GM12878 (cell line): Measurements from ENCODE around the gene PRKRA. TPM values are rescaled to one million over a fixed set of nuclear protein-coding genes. Genes with fewer than 3 reads are reported as not detected.

Experiments
- BCL3 ChIP-seq: IDR thresholded peaks from 2 replicates; pipeline ENCODE4 v1.6.1; 2011; ENCODE audit warnings: borderline replicate concordance, low read depth, mild to moderate bottlenecking, moderate library complexity, low read length; ENCODE audit not compliant: insufficient read depth, poor library complexity, severe bottlenecking
- CEBPB ChIP-seq, 2 experiments: fragments of 150-350 bp in 1 of 2; IDR thresholded peaks; 2 replicates each; pipeline ENCODE4 v1.6.1; 2012 to 2014; ENCODE audit warnings: low read depth in 2 of 2, low read length in 2 of 2, borderline replicate concordance in 1 of 2, inconsistent platforms in 1 of 2
- CREM ChIP-seq: IDR thresholded peaks from 2 replicates; pipeline ENCODE4 v1.6.1; 2014; ENCODE audit warnings: antibody characterized with exemption, low read depth
- EED ChIP-seq: sonication (generic); IDR thresholded peaks from 2 replicates; pipeline ENCODE4 v1.6.1; 2016; ENCODE audit warnings: antibody characterized with exemption, low read depth
- IKZF2 ChIP-seq, 2 experiments: fragments of 450-650 bp; IDR thresholded peaks; 2 replicates each; pipeline ENCODE4 v1.6.1; 2017; ENCODE audit warnings: mild to moderate bottlenecking in 2 of 2, moderate library complexity in 2 of 2
- JUND ChIP-seq: IDR thresholded peaks from 2 replicates; pipeline ENCODE4 v1.6.1; 2012; ENCODE audit warnings: low read depth, mild to moderate bottlenecking, low read length, improper control_type of control experiment, moderate library complexity
- MEF2A ChIP-seq: IDR thresholded peaks from 2 replicates; pipeline ENCODE4 v1.6.1; 2011; ENCODE audit warnings: low read depth, mild to moderate bottlenecking, low read length, moderate library complexity; ENCODE audit not compliant: insufficient read depth
- MLLT1 ChIP-seq: fragments of 450-650 bp; IDR thresholded peaks from 2 replicates; pipeline ENCODE4 v1.6.1; 2016; ENCODE audit warnings: mild to moderate bottlenecking
- MTA3 ChIP-seq: IDR thresholded peaks from 2 replicates; pipeline ENCODE4 v1.6.1; 2012; ENCODE audit warnings: low read length, inconsistent platforms, borderline replicate concordance
- NFIC ChIP-seq: IDR thresholded peaks from 2 replicates; pipeline ENCODE4 v1.6.1; 2012; ENCODE audit warnings: low read depth, mild to moderate bottlenecking, inconsistent platforms, low read length, moderate library complexity
- RBBP5 ChIP-seq: fragments of 200-600 bp; sonication (generic); conservative IDR thresholded peaks from 2 replicates; pipeline ENCODE4 v1.6.1; 2016
- RFX5 ChIP-seq: IDR thresholded peaks from 2 replicates; pipeline ENCODE4 v1.6.1; 2011; ENCODE audit warnings: low read depth, low read length, improper control_type of control experiment
- SUZ12 ChIP-seq: fragments of 200-600 bp; sonication (generic); IDR thresholded peaks from one replicate; pipeline ENCODE4 v1.6.1; 2018; ENCODE audit warnings: antibody characterized with exemption, mild to moderate bottlenecking; ENCODE audit not compliant: unreplicated experiment
- TCF3 ChIP-seq: IDR thresholded peaks from 2 replicates; pipeline ENCODE4 v1.6.1; 2012; ENCODE audit warnings: low read depth, mild to moderate bottlenecking, low read length, borderline replicate concordance; ENCODE audit not compliant: insufficient read depth
- ZBED1 ChIP-seq: IDR thresholded peaks from 2 replicates; pipeline ENCODE4 v1.6.1; 2016; ENCODE audit warnings: borderline replicate concordance
- polyA plus RNA-seq, 11 experiments: library from polyadenylated mRNA; depleted of rRNA in 4 of 11; unstranded in 6 of 11; stranded (reverse) in 5 of 11; fragments of >200 nt; fragmentation: Nextera tagmentation in 4 of 11; fragmentation: Illumina TruSeq in 1 of 11; extraction: Ambion mirVana in 4 of 11; extraction: Trizol in 1 of 11; gene quantifications; 1 replicate in 1 of 11; 2 replicates in 10 of 11; pipeline versions ENCODE4 v1.2.1 to v1.2.3, GENCODE V29; 2011 to 2016; ENCODE audit warnings: inconsistent platforms in 2 of 11, missing spikeins in 2 of 11, low read depth in 1 of 11
- total RNA-seq, 4 experiments: library from RNA; depleted of rRNA in 3 of 4; stranded (reverse); fragments of >200 nt in 3 of 4; fragmentation: Illumina TruSeq in 1 of 4; extraction: Trizol in 1 of 4; gene quantifications; 2 replicates each; pipeline versions ENCODE4 v1.2.1 to v1.2.3, GENCODE V29; 2013 to 2021
- TF ChIP-seq, protein P1 (sequence below): IDR thresholded peaks from 2 replicates; pipeline ENCODE4 v1.6.1; 2012; ENCODE audit warnings: mild to moderate bottlenecking, low read depth, low read length
- TF ChIP-seq, protein P2 (sequence below): IDR thresholded peaks from 2 replicates; pipeline ENCODE4 v1.6.1; 2012; ENCODE audit warnings: improper control_type of control experiment, low read depth, low read length; ENCODE audit not compliant: insufficient replicate concordance

Gene PRKRA
- total and polyA plus RNA-seq, 10 of the 15 experiments (the other 5 are each of a cell fraction or from before 2014, with no cell fraction given), result 19.1 to 75.6 (median 51.7) TPM

- TF ChIP-seq TCF3 (peak; percentile 100), RBBP5 (no peak), CEBPB (IDR thresholded peaks at IDR 0.05; ENCODE audit: borderline replicate concordance in 1 of 2, low read depth in 2 of 2, low read length in 2 of 2) (peak in 1 of 2 experiments; percentile 93; a peak in 1 of 4 replicates), MEF2A (peak; percentile 78), RFX5 (no peak), MTA3 (peak; percentile 97), EED (peak; percentile 79), SUZ12 (no peak), MLLT1 (peak; percentile 18; the same call in 1 of the 2 replicates), ZBED1 (peak; percentile 97), CREM (peak; percentile 95), JUND (peak; percentile 89), NFIC (peak; percentile 96), BCL3 (peak; percentile 90), IKZF2 (IDR thresholded peaks at IDR 0.05) (peak; percentile 82 to 88)
- TF ChIP-seq, protein P1, sequence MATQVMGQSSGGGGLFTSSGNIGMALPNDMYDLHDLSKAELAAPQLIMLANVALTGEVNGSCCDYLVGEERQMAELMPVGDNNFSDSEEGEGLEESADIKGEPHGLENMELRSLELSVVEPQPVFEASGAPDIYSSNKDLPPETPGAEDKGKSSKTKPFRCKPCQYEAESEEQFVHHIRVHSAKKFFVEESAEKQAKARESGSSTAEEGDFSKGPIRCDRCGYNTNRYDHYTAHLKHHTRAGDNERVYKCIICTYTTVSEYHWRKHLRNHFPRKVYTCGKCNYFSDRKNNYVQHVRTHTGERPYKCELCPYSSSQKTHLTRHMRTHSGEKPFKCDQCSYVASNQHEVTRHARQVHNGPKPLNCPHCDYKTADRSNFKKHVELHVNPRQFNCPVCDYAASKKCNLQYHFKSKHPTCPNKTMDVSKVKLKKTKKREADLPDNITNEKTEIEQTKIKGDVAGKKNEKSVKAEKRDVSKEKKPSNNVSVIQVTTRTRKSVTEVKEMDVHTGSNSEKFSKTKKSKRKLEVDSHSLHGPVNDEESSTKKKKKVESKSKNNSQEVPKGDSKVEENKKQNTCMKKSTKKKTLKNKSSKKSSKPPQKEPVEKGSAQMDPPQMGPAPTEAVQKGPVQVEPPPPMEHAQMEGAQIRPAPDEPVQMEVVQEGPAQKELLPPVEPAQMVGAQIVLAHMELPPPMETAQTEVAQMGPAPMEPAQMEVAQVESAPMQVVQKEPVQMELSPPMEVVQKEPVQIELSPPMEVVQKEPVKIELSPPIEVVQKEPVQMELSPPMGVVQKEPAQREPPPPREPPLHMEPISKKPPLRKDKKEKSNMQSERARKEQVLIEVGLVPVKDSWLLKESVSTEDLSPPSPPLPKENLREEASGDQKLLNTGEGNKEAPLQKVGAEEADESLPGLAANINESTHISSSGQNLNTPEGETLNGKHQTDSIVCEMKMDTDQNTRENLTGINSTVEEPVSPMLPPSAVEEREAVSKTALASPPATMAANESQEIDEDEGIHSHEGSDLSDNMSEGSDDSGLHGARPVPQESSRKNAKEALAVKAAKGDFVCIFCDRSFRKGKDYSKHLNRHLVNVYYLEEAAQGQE, result peak; percentile 45; the same call in 1 of the 2 replicates
- TF ChIP-seq, protein P2, sequence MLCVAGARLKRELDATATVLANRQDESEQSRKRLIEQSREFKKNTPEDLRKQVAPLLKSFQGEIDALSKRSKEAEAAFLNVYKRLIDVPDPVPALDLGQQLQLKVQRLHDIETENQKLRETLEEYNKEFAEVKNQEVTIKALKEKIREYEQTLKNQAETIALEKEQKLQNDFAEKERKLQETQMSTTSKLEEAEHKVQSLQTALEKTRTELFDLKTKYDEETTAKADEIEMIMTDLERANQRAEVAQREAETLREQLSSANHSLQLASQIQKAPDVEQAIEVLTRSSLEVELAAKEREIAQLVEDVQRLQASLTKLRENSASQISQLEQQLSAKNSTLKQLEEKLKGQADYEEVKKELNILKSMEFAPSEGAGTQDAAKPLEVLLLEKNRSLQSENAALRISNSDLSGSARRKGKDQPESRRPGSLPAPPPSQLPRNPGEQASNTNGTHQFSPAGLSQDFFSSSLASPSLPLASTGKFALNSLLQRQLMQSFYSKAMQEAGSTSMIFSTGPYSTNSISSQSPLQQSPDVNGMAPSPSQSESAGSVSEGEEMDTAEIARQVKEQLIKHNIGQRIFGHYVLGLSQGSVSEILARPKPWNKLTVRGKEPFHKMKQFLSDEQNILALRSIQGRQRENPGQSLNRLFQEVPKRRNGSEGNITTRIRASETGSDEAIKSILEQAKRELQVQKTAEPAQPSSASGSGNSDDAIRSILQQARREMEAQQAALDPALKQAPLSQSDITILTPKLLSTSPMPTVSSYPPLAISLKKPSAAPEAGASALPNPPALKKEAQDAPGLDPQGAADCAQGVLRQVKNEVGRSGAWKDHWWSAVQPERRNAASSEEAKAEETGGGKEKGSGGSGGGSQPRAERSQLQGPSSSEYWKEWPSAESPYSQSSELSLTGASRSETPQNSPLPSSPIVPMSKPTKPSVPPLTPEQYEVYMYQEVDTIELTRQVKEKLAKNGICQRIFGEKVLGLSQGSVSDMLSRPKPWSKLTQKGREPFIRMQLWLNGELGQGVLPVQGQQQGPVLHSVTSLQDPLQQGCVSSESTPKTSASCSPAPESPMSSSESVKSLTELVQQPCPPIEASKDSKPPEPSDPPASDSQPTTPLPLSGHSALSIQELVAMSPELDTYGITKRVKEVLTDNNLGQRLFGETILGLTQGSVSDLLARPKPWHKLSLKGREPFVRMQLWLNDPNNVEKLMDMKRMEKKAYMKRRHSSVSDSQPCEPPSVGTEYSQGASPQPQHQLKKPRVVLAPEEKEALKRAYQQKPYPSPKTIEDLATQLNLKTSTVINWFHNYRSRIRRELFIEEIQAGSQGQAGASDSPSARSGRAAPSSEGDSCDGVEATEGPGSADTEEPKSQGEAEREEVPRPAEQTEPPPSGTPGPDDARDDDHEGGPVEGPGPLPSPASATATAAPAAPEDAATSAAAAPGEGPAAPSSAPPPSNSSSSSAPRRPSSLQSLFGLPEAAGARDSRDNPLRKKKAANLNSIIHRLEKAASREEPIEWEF, result no peak
These were observed 46.6 kb downstream of the PRKRA start (continued) for GRCh38 chr2:178404368-178404767.
